PC-3 (cell line): ENCODE data around the gene ACBD4. TPM values are rescaled to one million over a fixed set of nuclear protein-coding genes. Genes with fewer than 3 reads are reported as not detected.
A peak's percentile ranks its signal among the peaks of the same experiment; 100 is the strongest.

Source experiments
- ATAC-seq: fragments of 200-7000 bp; cut with Tn5 transposase; 2 replicates; pipeline ENCODE4 v1.9.1; 2020; ENCODE audit warnings: mild to moderate bottlenecking, moderate library complexity
- BruUV-seq: library from RNA; stranded (reverse); fragments of 400-500 nt; replicated peaks from 2 replicates; lab custom pipeline; 2021; lab: Mats Ljungman, UMichigan
- CTCF ChIA-PET: fragments of 300-600 bp; sonication (Branson Sonifier 250); formaldehyde crosslinking; loops from one replicate; lab custom pipeline; 2022; ENCODE audit warnings: antibody characterized with exemption; lab: Charles Lee
- POLR2A ChIA-PET: fragments of 300-600 bp; sonication (Branson Sonifier 250); formaldehyde crosslinking; loops from one replicate; lab custom pipeline; 2022; ENCODE audit warnings: antibody characterized with exemption; ENCODE audit not compliant: unreplicated experiment; lab: Charles Lee
- DNase-seq: peaks from one replicate; pipeline ENCODE4 v3.0.0-alpha.2; 2015
- H2AFZ ChIP-seq: fragments of 300-600 bp; sonication (generic); 2 replicates; pipeline ENCODE4 v1.6.0; 2016; ENCODE audit warnings: antibody characterized with exemption, low read length
- H3F3A ChIP-seq: fragments of 300-600 bp; sonication (generic); one replicate; pipeline ENCODE4 v1.6.0; 2017; ENCODE audit warnings: antibody characterized with exemption, low read length, control low read depth, mild to moderate bottlenecking; ENCODE audit not compliant: unreplicated experiment
- H3K27ac ChIP-seq: fragments of 300-600 bp; sonication (generic); 2 replicates; pipeline ENCODE4 v1.5.1; 2016; ENCODE audit warnings: mild to moderate bottlenecking, low read length
- H3K27me3 ChIP-seq: fragments of 300-600 bp; sonication (generic); 2 replicates; pipeline ENCODE4 v1.6.1; 2016; ENCODE audit warnings: low read length, mixed read lengths
- H3K36me3 ChIP-seq: fragments of 300-600 bp; sonication (generic); 2 replicates; pipeline ENCODE4 v1.6.1; 2016; ENCODE audit warnings: low read depth, mixed run types, low read length, mixed read lengths
- H3K4me1 ChIP-seq: fragments of 300-600 bp; sonication (generic); 2 replicates; pipeline ENCODE4 v1.5.1; 2016; ENCODE audit warnings: low read length; ENCODE audit not compliant: insufficient read depth
- H3K4me2 ChIP-seq: fragments of 300-600 bp; sonication (generic); 2 replicates; pipeline ENCODE4 v1.6.0; 2016; ENCODE audit warnings: low read length
- H3K4me3 ChIP-seq: fragments of 300-600 bp; sonication (generic); 2 replicates; pipeline ENCODE4 v1.5.1; 2016; ENCODE audit warnings: mild to moderate bottlenecking, low read length, mixed read lengths
- H3K79me2 ChIP-seq: fragments of 300-600 bp; sonication (generic); 2 replicates; pipeline ENCODE4 v1.6.1; 2017; ENCODE audit warnings: low read length, mixed read lengths
- H3K9ac ChIP-seq: fragments of 300-600 bp; sonication (generic); 2 replicates; pipeline ENCODE4 v1.6.0; 2016; ENCODE audit warnings: mild to moderate bottlenecking, low read length
- H3K9me2 ChIP-seq: fragments of 300-600 bp; sonication (generic); replicated peaks from 2 replicates; pipeline ENCODE4 v1.6.1; 2016; ENCODE audit warnings: mixed run types, low read length, mixed read lengths
- H3K9me3 ChIP-seq: fragments of 300-600 bp; sonication (generic); 2 replicates; pipeline ENCODE4 v1.6.1; 2016; ENCODE audit warnings: low read length, mixed read lengths
- H4K20me1 ChIP-seq: fragments of 300-600 bp; sonication (generic); 2 replicates; pipeline ENCODE4 v1.6.1; 2016; ENCODE audit warnings: low read length, mixed read lengths
- CTCF ChIP-seq: fragments of 300-600 bp; sonication (generic); conservative IDR thresholded peaks from 2 replicates; pipeline ENCODE4 v1.5.1; 2017; ENCODE audit warnings: antibody characterized with exemption, low read depth, mild to moderate bottlenecking, low read length
- EZH2 ChIP-seq: fragments of 300-600 bp; sonication (generic); IDR thresholded peaks from one replicate; pipeline ENCODE4 v1.6.1; 2017; ENCODE audit warnings: antibody characterized with exemption, mild to moderate bottlenecking, low read length; ENCODE audit not compliant: unreplicated experiment
- EZH2phosphoT487 ChIP-seq: fragments of 300-600 bp; sonication (generic); IDR thresholded peaks from 2 replicates; pipeline ENCODE4 v1.6.1; 2018; ENCODE audit warnings: mild to moderate bottlenecking, antibody characterized with exemption, low read length, borderline replicate concordance
- intact Hi-C: fragments of 100-400 bp; cut with micrococcal nuclease; formaldehyde crosslinking; loops from 2 replicates; pipeline ENCODE4 v1.9.0; 2023
- total RNA-seq: library from RNA; depleted of rRNA; stranded (reverse); fragments of >200 nt; gene quantifications from 2 replicates; pipeline ENCODE4 v1.2.3, GENCODE V29; 2014

ACBD4 gene
- total RNA-seq, 1 experiment from 2014 or later, result 12.9 TPM

- no peak for ATAC-seq
Measured at GRCh38 chr17:45127207-45127547, 8.3 kb upstream of the ACBD4 start.

GRCh38 chr17:45127548-45128300 lies 7.8 kb upstream of the ACBD4 start:
- Histone ChIP-seq H3K4me2 (peak overlapping the region; percentile 72), H3K4me3 (peak overlapping the region; percentile 24; the same call in 1 of the 2 replicates), H3K27ac (peak overlapping the region; percentile 68), H3K9me2 (no peaks in the 10 kb centered on the region), H3F3A (no peaks in the 10 kb centered on the region), H3K9me3 (no peaks in the 10 kb centered on the region), H2AFZ (peak overlapping the region; percentile 48), H3K4me1 (peaks cover 72% of the 10 kb centered on the region), H3K27me3 (no peaks in the 10 kb centered on the region), H3K9ac (peak overlapping the region; percentile 34), H3K36me3 (no peaks in the 10 kb centered on the region), H4K20me1 (no peaks in the 10 kb centered on the region), H3K79me2 (peaks cover 76% of the 10 kb centered on the region)
- ATAC-seq, result peak; percentile 23
- BruUV-seq, result no TSS peak
- intact Hi-C loops, result no loop called here
- CTCF ChIA-PET, result interaction anchor here (1.0 kb wide), 1 partner anchor 8 kb away, joined by 3 read pairs; the partner anchor contains the start of gene ACBD4
- peak; percentile 78 for DNase-seq
- no peak for TF ChIP-seq EZH2phosphoT487
- no peak for TF ChIP-seq CTCF
- TF ChIP-seq EZH2, result no peak
- POLR2A ChIA-PET, result no interaction called here

More at GRCh38 chr17:45127207-45127547, 8.3 kb upstream of the ACBD4 start:
- peaks cover 81% of the 10 kb centered on the region for H3K79me2 ChIP-seq
- H3K27ac ChIP-seq, result peak overlapping the region; percentile 68
- H4K20me1 ChIP-seq, result no peaks in the 10 kb centered on the region
- no TSS peak for BruUV-seq
- no peak overlapping the region; the same call in 1 of the 2 replicates for H2AFZ ChIP-seq
- H3F3A ChIP-seq, result no peaks in the 10 kb centered on the region
- TF ChIP-seq CTCF (no peak), EZH2phosphoT487 (no peak), EZH2 (no peak)
- CTCF ChIA-PET, result interaction anchor here (0.6 to 1.0 kb wide), 2 partner anchors 8 to 63 kb away, joined by 3 read pairs; partner anchors contain the start of gene ACBD4
- no peaks in the 10 kb centered on the region for H3K9me3 ChIP-seq
- no peaks in the 10 kb centered on the region for H3K27me3 ChIP-seq
- no peak for DNase-seq
- no peaks in the 10 kb centered on the region for H3K36me3 ChIP-seq
- peak overlapping the region; percentile 34 for H3K9ac ChIP-seq
- H3K9me2 ChIP-seq, result no peaks in the 10 kb centered on the region
- POLR2A ChIA-PET, result no interaction called here
- intact Hi-C loops, result no loop called here
- peaks cover 78% of the 10 kb centered on the region for H3K4me1 ChIP-seq
- peak overlapping the region; percentile 72 for H3K4me2 ChIP-seq
- H3K4me3 ChIP-seq, result no peak overlapping the region

- H3K36me3 ChIP-seq, result no peaks in the 10 kb centered on the region
- no peaks in the 10 kb centered on the region for H4K20me1 ChIP-seq
- intact Hi-C loops, result no loop called here
- H2AFZ ChIP-seq, result peak overlapping the region; percentile 48; the same call in 1 of the 2 replicates
- H3K9ac ChIP-seq, result peak overlapping the region; percentile 34
- peaks cover 70% of the 10 kb centered on the region for H3K79me2 ChIP-seq
- TF ChIP-seq EZH2phosphoT487 (no peak), CTCF (no peak), EZH2 (no peak)
- no peaks in the 10 kb centered on the region for H3K9me3 ChIP-seq
- CTCF ChIA-PET, result no interaction called here
- H3K27ac ChIP-seq, result peak overlapping the region; percentile 68
- peak overlapping the region; percentile 72 for H3K4me2 ChIP-seq
- H3K4me3 ChIP-seq, result peak overlapping the region; percentile 24; the same call in 1 of the 2 replicates
- no peaks in the 10 kb centered on the region for H3K9me2 ChIP-seq
- POLR2A ChIA-PET, result no interaction called here
- TSS peak; percentile 34 for BruUV-seq
- no peaks in the 10 kb centered on the region for H3F3A ChIP-seq
- no peak for DNase-seq
- H3K27me3 ChIP-seq, result no peaks in the 10 kb centered on the region
- no peak for ATAC-seq
- peaks cover 66% of the 10 kb centered on the region for H3K4me1 ChIP-seq
Measured at GRCh38 chr17:45128331-45128730, 7.2 kb upstream of the ACBD4 start.
